Measurements from ENCODE around the gene RPS14.

Gene RPS14

GRCh38 chr5:150394131-150394530 is 55.4 kb downstream of the RPS14 start:
- Histone ChIP-seq H3K27ac (ENCODE audit: low read depth, low read length) (no peak overlapping the region), H4K5ac (ENCODE audit: low read length) (no peak overlapping the region), H3K4me3 (ENCODE audit: low read length) (no peak overlapping the region), H3K36me3 (ENCODE audit: control insufficient read depth, insufficient read depth, low read length) (peaks cover 35% of the 10 kb centered on the region), H3K79me2 (ENCODE audit: control insufficient read depth, insufficient read depth, low read length) (no peaks in the 10 kb centered on the region), H3K18ac (ENCODE audit: low read length) (no peak overlapping the region), H3K23ac (ENCODE audit: low read length) (no peak overlapping the region), H2BK120ac (ENCODE audit: low read depth, low read length) (no peak overlapping the region), H2BK5ac (ENCODE audit: low read length) (no peak overlapping the region), H3K4me1 (ENCODE audit: control insufficient read depth, low read depth, low read length) (no peaks in the 10 kb centered on the region), H3K4me2 (ENCODE audit: low read length) (no peak overlapping the region), H2AK5ac (ENCODE audit: low read length) (no peak overlapping the region), H3K27me3 (ENCODE audit: insufficient read depth, low read length, poor library complexity) (no peaks in the 10 kb centered on the region), H4K8ac (ENCODE audit: low read depth, low read length) (no peak overlapping the region), H2BK15ac (replicated peaks; ENCODE audit: low read depth) (no peak overlapping the region), H3K56ac (ENCODE audit: low read length) (no peak overlapping the region), H3K9ac (ENCODE audit: low read length) (no peak overlapping the region), H3K79me1 (ENCODE audit: low read length) (no peaks in the 10 kb centered on the region), H3K4ac (ENCODE audit: low read depth, low read length) (no peak overlapping the region)
- WGBS (ENCODE audit: extremely low coverage, insufficient coverage, low lambda C conversion rate), result no CpG with 5 or more reads among the region's 3 CpGs
- DNase-seq, result no peak

DNA sequence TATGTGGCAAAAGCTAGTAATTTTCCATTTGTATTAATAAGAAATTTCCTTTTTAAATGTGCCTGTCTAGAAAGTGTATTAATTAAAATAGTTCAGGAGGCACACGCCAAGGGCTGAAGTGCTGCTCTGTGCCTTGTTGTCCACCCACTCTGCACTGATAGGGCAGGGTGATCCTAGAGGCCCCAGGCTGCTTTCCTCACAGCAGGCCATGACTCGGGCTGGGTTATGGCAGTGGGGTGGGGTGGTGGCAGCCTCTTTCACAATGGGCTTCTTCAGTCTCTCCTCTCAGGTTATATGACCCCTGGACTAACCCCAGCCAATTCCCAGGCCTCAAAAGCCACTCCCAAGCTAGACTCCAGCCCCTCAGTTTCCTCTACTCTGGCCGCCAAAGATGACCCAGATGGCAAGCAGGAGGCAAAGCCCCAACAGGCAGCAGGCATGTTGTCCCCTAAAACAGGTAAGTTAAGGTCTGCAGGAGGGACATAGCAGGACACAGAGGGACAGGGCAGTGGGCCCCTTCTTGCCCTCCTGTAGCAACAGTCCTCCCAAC is 56.4 kb downstream of the RPS14 start:
- Histone ChIP-seq H2BK120ac (ENCODE audit: low read depth, low read length) (no peak overlapping the region), H3K27ac (ENCODE audit: low read depth, low read length) (no peak overlapping the region), H3K4me1 (ENCODE audit: control insufficient read depth, low read depth, low read length) (no peaks in the 10 kb centered on the region), H3K56ac (ENCODE audit: low read length) (no peak overlapping the region), H2BK5ac (ENCODE audit: low read length) (no peak overlapping the region), H3K36me3 (ENCODE audit: control insufficient read depth, insufficient read depth, low read length) (peaks cover 35% of the 10 kb centered on the region), H3K27me3 (ENCODE audit: insufficient read depth, low read length, poor library complexity) (no peaks in the 10 kb centered on the region), H3K18ac (ENCODE audit: low read length) (no peak overlapping the region), H3K4me3 (ENCODE audit: low read length) (no peak overlapping the region), H3K79me2 (ENCODE audit: control insufficient read depth, insufficient read depth, low read length) (no peaks in the 10 kb centered on the region), H3K23ac (ENCODE audit: low read length) (no peak overlapping the region), H3K4me2 (ENCODE audit: low read length) (no peak overlapping the region), H3K79me1 (ENCODE audit: low read length) (no peaks in the 10 kb centered on the region), H4K8ac (ENCODE audit: low read depth, low read length) (no peak overlapping the region), H3K9ac (ENCODE audit: low read length) (no peak overlapping the region), H2AK5ac (ENCODE audit: low read length) (no peak overlapping the region), H2BK15ac (replicated peaks; ENCODE audit: low read depth) (no peak overlapping the region), H3K4ac (ENCODE audit: low read depth, low read length) (no peak overlapping the region), H4K5ac (ENCODE audit: low read length) (no peak overlapping the region)
- WGBS (ENCODE audit: extremely low coverage, insufficient coverage, low lambda C conversion rate), result no CpG with 5 or more reads among the region's 3 CpGs
- DNase-seq, result no peak

- H3K36me3 ChIP-seq (ENCODE audit: control insufficient read depth, insufficient read depth, low read length), result peaks cover 37% of the 10 kb centered on the region
- no peak overlapping the region for H3K23ac ChIP-seq (ENCODE audit: low read length)
- no peak overlapping the region for H4K8ac ChIP-seq (ENCODE audit: low read depth, low read length)
- H3K79me2 ChIP-seq (ENCODE audit: control insufficient read depth, insufficient read depth, low read length), result no peaks in the 10 kb centered on the region
- H3K4me3 ChIP-seq (ENCODE audit: low read length), result no peak overlapping the region
- H3K56ac ChIP-seq (ENCODE audit: low read length), result no peak overlapping the region
- no peak overlapping the region for H3K27ac ChIP-seq (ENCODE audit: low read depth, low read length)
- no CpG with 5 or more reads among the region's 7 CpGs for WGBS (ENCODE audit: extremely low coverage, insufficient coverage, low lambda C conversion rate)
- DNase-seq, result no peak
- H2BK15ac ChIP-seq (replicated peaks; ENCODE audit: low read depth), result no peak overlapping the region
- H3K4ac ChIP-seq (ENCODE audit: low read depth, low read length), result no peak overlapping the region
- no peak overlapping the region for H3K18ac ChIP-seq (ENCODE audit: low read length)
- no peak overlapping the region for H2AK5ac ChIP-seq (ENCODE audit: low read length)
- H3K4me2 ChIP-seq (ENCODE audit: low read length), result no peak overlapping the region
- no peaks in the 10 kb centered on the region for H3K4me1 ChIP-seq (ENCODE audit: control insufficient read depth, low read depth, low read length)
- no peaks in the 10 kb centered on the region for H3K79me1 ChIP-seq (ENCODE audit: low read length)
- H2BK120ac ChIP-seq (ENCODE audit: low read depth, low read length), result no peak overlapping the region
- no peak overlapping the region for H3K9ac ChIP-seq (ENCODE audit: low read length)
- H4K5ac ChIP-seq (ENCODE audit: low read length), result no peak overlapping the region
- H3K27me3 ChIP-seq (ENCODE audit: insufficient read depth, low read length, poor library complexity), result no peaks in the 10 kb centered on the region
- no peak overlapping the region for H2BK5ac ChIP-seq (ENCODE audit: low read length)
Measured at GRCh38 chr5:150392680-150393079, 56.9 kb downstream of the RPS14 start.
